ENCODE data around the gene MED20. TPM values are rescaled to one million over a fixed set of nuclear protein-coding genes. Genes with fewer than 3 reads are reported as not detected.

The MED20 gene
- total and polyA plus RNA-seq, 10 of the 15 experiments (the other 5 are each of a cell fraction or from before 2014, with no cell fraction given), result 13.4 to 24.8 (median 17.9) TPM

DNA sequence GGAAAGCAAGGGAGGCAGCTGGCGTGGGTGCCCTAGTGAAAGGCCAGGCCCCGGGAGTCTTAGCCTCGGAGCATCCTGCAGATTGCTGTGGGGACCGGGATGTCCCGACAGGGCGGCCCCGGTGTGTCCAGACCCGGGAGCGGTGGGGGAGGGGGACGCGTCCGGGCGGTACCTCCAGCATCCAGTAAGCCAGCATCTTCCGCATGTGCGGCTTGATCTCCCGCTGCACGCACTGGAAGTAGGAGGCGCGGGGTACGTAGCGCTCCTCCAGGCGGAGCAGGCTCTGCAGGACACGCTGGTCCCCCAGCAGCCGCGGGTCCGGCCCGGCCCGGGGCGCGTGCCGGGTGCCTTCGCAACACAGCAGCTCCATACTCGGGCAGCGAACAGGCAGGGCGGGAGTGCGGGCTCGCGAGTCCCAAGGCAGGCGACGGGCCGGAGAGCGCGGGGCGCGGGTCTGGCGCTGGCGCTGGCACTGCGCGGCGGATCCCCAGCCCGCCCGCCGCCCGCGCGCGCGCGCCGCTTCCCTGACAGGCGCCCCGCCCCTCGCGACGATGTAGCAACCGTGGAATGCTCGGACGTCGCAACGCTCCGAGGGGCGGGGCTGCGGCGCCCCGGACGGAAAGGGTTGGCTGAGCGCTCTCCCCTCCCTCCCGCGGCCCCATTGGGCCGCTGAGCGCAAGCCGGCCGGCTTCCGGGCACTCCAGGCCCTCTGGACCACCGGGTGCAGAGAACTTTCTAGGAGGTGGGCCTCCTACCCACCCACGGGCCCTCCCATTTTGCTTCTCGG is 20.5 kb upstream of the MED20 start, which contains the start of gene CCND3 (continued):
- no peak for TF ChIP-seq RCOR1 (conservative IDR thresholded peaks at IDR 0.05; ENCODE audit: low read depth, low read length)
- no peak for TF ChIP-seq ZNF24 (IDR thresholded peaks at IDR 0.05)
- TF ChIP-seq, protein P1, sequence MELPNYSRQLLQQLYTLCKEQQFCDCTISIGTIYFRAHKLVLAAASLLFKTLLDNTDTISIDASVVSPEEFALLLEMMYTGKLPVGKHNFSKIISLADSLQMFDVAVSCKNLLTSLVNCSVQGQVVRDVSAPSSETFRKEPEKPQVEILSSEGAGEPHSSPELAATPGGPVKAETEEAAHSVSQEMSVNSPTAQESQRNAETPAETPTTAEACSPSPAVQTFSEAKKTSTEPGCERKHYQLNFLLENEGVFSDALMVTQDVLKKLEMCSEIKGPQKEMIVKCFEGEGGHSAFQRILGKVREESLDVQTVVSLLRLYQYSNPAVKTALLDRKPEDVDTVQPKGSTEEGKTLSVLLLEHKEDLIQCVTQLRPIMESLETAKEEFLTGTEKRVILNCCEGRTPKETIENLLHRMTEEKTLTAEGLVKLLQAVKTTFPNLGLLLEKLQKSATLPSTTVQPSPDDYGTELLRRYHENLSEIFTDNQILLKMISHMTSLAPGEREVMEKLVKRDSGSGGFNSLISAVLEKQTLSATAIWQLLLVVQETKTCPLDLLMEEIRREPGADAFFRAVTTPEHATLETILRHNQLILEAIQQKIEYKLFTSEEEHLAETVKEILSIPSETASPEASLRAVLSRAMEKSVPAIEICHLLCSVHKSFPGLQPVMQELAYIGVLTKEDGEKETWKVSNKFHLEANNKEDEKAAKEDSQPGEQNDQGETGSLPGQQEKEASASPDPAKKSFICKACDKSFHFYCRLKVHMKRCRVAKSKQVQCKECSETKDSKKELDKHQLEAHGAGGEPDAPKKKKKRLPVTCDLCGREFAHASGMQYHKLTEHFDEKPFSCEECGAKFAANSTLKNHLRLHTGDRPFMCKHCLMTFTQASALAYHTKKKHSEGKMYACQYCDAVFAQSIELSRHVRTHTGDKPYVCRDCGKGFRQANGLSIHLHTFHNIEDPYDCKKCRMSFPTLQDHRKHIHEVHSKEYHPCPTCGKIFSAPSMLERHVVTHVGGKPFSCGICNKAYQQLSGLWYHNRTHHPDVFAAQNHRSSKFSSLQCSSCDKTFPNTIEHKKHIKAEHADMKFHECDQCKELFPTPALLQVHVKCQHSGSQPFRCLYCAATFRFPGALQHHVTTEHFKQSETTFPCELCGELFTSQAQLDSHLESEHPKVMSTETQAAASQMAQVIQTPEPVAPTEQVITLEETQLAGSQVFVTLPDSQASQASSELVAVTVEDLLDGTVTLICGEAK (IDR thresholded peaks at IDR 0.05; ENCODE audit: borderline replicate concordance), result no peak
- TF ChIP-seq, protein P2, sequence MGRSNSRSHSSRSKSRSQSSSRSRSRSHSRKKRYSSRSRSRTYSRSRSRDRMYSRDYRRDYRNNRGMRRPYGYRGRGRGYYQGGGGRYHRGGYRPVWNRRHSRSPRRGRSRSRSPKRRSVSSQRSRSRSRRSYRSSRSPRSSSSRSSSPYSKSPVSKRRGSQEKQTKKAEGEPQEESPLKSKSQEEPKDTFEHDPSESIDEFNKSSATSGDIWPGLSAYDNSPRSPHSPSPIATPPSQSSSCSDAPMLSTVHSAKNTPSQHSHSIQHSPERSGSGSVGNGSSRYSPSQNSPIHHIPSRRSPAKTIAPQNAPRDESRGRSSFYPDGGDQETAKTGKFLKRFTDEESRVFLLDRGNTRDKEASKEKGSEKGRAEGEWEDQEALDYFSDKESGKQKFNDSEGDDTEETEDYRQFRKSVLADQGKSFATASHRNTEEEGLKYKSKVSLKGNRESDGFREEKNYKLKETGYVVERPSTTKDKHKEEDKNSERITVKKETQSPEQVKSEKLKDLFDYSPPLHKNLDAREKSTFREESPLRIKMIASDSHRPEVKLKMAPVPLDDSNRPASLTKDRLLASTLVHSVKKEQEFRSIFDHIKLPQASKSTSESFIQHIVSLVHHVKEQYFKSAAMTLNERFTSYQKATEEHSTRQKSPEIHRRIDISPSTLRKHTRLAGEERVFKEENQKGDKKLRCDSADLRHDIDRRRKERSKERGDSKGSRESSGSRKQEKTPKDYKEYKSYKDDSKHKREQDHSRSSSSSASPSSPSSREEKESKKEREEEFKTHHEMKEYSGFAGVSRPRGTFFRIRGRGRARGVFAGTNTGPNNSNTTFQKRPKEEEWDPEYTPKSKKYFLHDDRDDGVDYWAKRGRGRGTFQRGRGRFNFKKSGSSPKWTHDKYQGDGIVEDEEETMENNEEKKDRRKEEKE (IDR thresholded peaks at IDR 0.05), result no peak
- no peak for TF ChIP-seq IRF3 (IDR thresholded peaks at IDR 0.05)
- TF ChIP-seq CEBPB (IDR thresholded peaks at IDR 0.05; ENCODE audit: borderline replicate concordance in 1 of 2, low read depth in 2 of 2, low read length in 2 of 2), result no peak
- no peak for TF ChIP-seq RELB (IDR thresholded peaks at IDR 0.05; ENCODE audit: low read depth)
- no peak for TF ChIP-seq JUND (IDR thresholded peaks at IDR 0.05; ENCODE audit: low read depth, low read length)
- TF ChIP-seq ZNF217 (IDR thresholded peaks at IDR 0.05), result no peak
- TF ChIP-seq NFIC (IDR thresholded peaks at IDR 0.05; ENCODE audit: low read depth, low read length), result no peak
- TF ChIP-seq STAT1 (conservative IDR thresholded peaks at IDR 0.05), result no peak
- TF ChIP-seq TBL1XR1 (IDR thresholded peaks at IDR 0.05; ENCODE audit: low read depth, low read length), result no peak
- TF ChIP-seq ATF7 (IDR thresholded peaks at IDR 0.05; ENCODE audit: low read depth), result no peak
- TF ChIP-seq HDGF (IDR thresholded peaks at IDR 0.05), result no peak
- peak in 1 of 2 experiments; percentile 65; a peak in 1 of 4 replicates for TF ChIP-seq BHLHE40 (IDR thresholded peaks at IDR 0.05; ENCODE audit: borderline replicate concordance in 1 of 2, low read depth in 2 of 2, low read length in 1 of 2)
- TF ChIP-seq, protein P3, sequence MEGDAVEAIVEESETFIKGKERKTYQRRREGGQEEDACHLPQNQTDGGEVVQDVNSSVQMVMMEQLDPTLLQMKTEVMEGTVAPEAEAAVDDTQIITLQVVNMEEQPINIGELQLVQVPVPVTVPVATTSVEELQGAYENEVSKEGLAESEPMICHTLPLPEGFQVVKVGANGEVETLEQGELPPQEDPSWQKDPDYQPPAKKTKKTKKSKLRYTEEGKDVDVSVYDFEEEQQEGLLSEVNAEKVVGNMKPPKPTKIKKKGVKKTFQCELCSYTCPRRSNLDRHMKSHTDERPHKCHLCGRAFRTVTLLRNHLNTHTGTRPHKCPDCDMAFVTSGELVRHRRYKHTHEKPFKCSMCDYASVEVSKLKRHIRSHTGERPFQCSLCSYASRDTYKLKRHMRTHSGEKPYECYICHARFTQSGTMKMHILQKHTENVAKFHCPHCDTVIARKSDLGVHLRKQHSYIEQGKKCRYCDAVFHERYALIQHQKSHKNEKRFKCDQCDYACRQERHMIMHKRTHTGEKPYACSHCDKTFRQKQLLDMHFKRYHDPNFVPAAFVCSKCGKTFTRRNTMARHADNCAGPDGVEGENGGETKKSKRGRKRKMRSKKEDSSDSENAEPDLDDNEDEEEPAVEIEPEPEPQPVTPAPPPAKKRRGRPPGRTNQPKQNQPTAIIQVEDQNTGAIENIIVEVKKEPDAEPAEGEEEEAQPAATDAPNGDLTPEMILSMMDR (IDR thresholded peaks at IDR 0.05 in 2 of 3, conservative IDR thresholded peaks at IDR 0.05 in 1 of 3; ENCODE audit: control insufficient read depth in 2 of 3, extremely low read depth in 1 of 3, insufficient read depth in 1 of 3, low read depth in 3 of 3, low read length in 3 of 3), result no peak
- TF ChIP-seq CREB1 (IDR thresholded peaks at IDR 0.05; ENCODE audit: low read depth), result 0 out of 2 replicates have a peak, but pooled peaks have one; percentile 31

Data from GM12878 (cell line).